PC-9 (cell line): Measurements from ENCODE around the gene PTPRO. TPM values are rescaled to one million over a fixed set of nuclear protein-coding genes. Genes with fewer than 3 reads are reported as not detected.

Source experiments
- BruUV-seq: library from RNA; stranded (reverse); fragments of 400-500 nt; replicated peaks from 2 replicates; lab custom pipeline; 2021; lab: Mats Ljungman, UMichigan
- CTCF ChIA-PET: fragments of 300-600 bp; sonication (Branson Sonifier 250); formaldehyde crosslinking; loops from one replicate; lab custom pipeline; 2022; ENCODE audit warnings: antibody characterized with exemption; lab: Charles Lee
- POLR2A ChIA-PET: fragments of 300-600 bp; sonication (Branson Sonifier 250); formaldehyde crosslinking; loops from one replicate; lab custom pipeline; 2022; ENCODE audit warnings: antibody characterized with exemption; ENCODE audit not compliant: unreplicated experiment; lab: Charles Lee
- DNase-seq, 2 experiments: peaks; one replicate each; pipeline versions ENCODE4 v3.0.0 to v3.0.0-alpha.2; 2015 to 2022; ENCODE audit warnings: mixed read lengths in 1 of 2
- H2AFZ ChIP-seq: fragments of 200-600 bp; sonication (generic); 2 replicates; pipeline ENCODE4 v1.8.1; 2017; ENCODE audit warnings: antibody characterized with exemption
- H3F3A ChIP-seq: fragments of 200-600 bp; sonication (generic); 2 replicates; pipeline ENCODE4 v1.8.1; 2017; ENCODE audit warnings: antibody characterized with exemption, mild to moderate bottlenecking, low read depth; ENCODE audit not compliant: insufficient read depth
- H3K27ac ChIP-seq: fragments of 200-600 bp; sonication (generic); 2 replicates; pipeline ENCODE4 v1.6.1; 2016; ENCODE audit warnings: mixed run types
- H3K27me3 ChIP-seq: fragments of 200-600 bp; sonication (generic); 2 replicates; pipeline ENCODE4 v1.6.1; 2016; ENCODE audit warnings: low read depth, mixed run types; ENCODE audit not compliant: insufficient read depth
- H3K36me3 ChIP-seq: fragments of 200-600 bp; sonication (generic); 2 replicates; pipeline ENCODE4 v1.6.1; 2016; ENCODE audit warnings: low read depth, mixed run types
- H3K4me1 ChIP-seq: fragments of 200-600 bp; sonication (generic); replicated peaks from 2 replicates; pipeline ENCODE4 v1.6.1; 2016; ENCODE audit warnings: mixed run types; ENCODE audit not compliant: insufficient read depth
- H3K4me2 ChIP-seq: fragments of 200-600 bp; sonication (generic); 2 replicates; pipeline ENCODE4 v1.6.1; 2017; ENCODE audit warnings: mixed run types
- H3K4me3 ChIP-seq: fragments of 200-600 bp; sonication (generic); 2 replicates; pipeline ENCODE4 v1.6.1; 2016; ENCODE audit warnings: mixed run types
- H3K79me2 ChIP-seq: fragments of 200-600 bp; sonication (generic); 2 replicates; pipeline ENCODE4 v1.6.1; 2017; ENCODE audit warnings: low read depth, mixed run types
- H3K9me2 ChIP-seq: fragments of 200-600 bp; sonication (generic); 2 replicates; pipeline ENCODE4 v1.8.1; 2017; ENCODE audit warnings: mild to moderate bottlenecking; ENCODE audit not compliant: insufficient read depth
- H3K9me3 ChIP-seq: fragments of 200-600 bp; sonication (generic); 2 replicates; pipeline ENCODE4 v1.8.1; 2016; ENCODE audit warnings: low read depth; ENCODE audit not compliant: insufficient read depth
- H4K20me1 ChIP-seq: fragments of 200-600 bp; sonication (generic); 2 replicates; pipeline ENCODE4 v1.8.1; 2017; ENCODE audit not compliant: insufficient read depth
- CTCF ChIP-seq: fragments of 200-600 bp; sonication (generic); conservative IDR thresholded peaks from 2 replicates; pipeline ENCODE4 v1.6.1; 2017; ENCODE audit warnings: mixed run types, antibody characterized with exemption, mild to moderate bottlenecking, moderate library complexity
- EZH2 ChIP-seq: fragments of 200-600 bp; sonication (generic); IDR thresholded peaks from 2 replicates; pipeline ENCODE4 v1.8.0; 2017; ENCODE audit warnings: antibody characterized with exemption, low read depth
- intact Hi-C: fragments of 100-400 bp; cut with micrococcal nuclease; formaldehyde crosslinking; loops from one replicate; pipeline ENCODE4 v1.10.0; 2022; ENCODE audit not compliant: unreplicated experiment
- total RNA-seq: library from RNA; stranded (reverse); gene quantifications from 2 replicates; pipeline ENCODE4 v1.2.3, GENCODE V29; 2021

Gene PTPRO
- total RNA-seq, 1 experiment from 2014 or later = not detected

GRCh38 chr12:15355766-15356165 lies 33.5 kb downstream of the PTPRO start:
- no peak overlapping the region for H2AFZ ChIP-seq
- H3K4me2 ChIP-seq = no peak overlapping the region
- H3F3A ChIP-seq = no peaks in the 10 kb centered on the region
- no peak overlapping the region for H3K4me3 ChIP-seq
- no peak for TF ChIP-seq CTCF
- no peak for TF ChIP-seq EZH2
- H3K4me1 ChIP-seq = no peaks in the 10 kb centered on the region
- BruUV-seq = no TSS peak
- ChIA-PET POLR2A (no interaction called here), CTCF (no interaction called here)
- intact Hi-C loops = no loop called here
- no peaks in the 10 kb centered on the region for H3K9me3 ChIP-seq
- H3K36me3 ChIP-seq = no peaks in the 10 kb centered on the region
- DNase-seq = no peak
- no peaks in the 10 kb centered on the region for H3K27me3 ChIP-seq
- H3K27ac ChIP-seq = no peak overlapping the region
- no peaks in the 10 kb centered on the region for H3K9me2 ChIP-seq
- no peaks in the 10 kb centered on the region for H3K79me2 ChIP-seq
- no peaks in the 10 kb centered on the region for H4K20me1 ChIP-seq

- H3K4me3 ChIP-seq = no peak overlapping the region
- H4K20me1 ChIP-seq = no peaks in the 10 kb centered on the region
- BruUV-seq = no TSS peak
- POLR2A ChIA-PET = no interaction called here
- no peak for TF ChIP-seq CTCF
- no peak for TF ChIP-seq EZH2
- no peak overlapping the region for H3K27ac ChIP-seq
- no peaks in the 10 kb centered on the region for H3K9me3 ChIP-seq
- H3K4me1 ChIP-seq = no peaks in the 10 kb centered on the region
- H3K79me2 ChIP-seq = no peaks in the 10 kb centered on the region
- H3K4me2 ChIP-seq = no peak overlapping the region
- CTCF ChIA-PET = no interaction called here
- no peaks in the 10 kb centered on the region for H3K9me2 ChIP-seq
- H2AFZ ChIP-seq = no peak overlapping the region
- no peaks in the 10 kb centered on the region for H3K27me3 ChIP-seq
- no peaks in the 10 kb centered on the region for H3K36me3 ChIP-seq
- intact Hi-C loops = no loop called here
- no peaks in the 10 kb centered on the region for H3F3A ChIP-seq
- DNase-seq = no peak
These were observed 34.6 kb downstream of the PTPRO start for GRCh38 chr12:15356951-15357364.

GRCh38 chr12:15364221-15365160 lies 42.2 kb downstream of the PTPRO start:
- no TSS peak for BruUV-seq
- CTCF ChIA-PET = no interaction called here

More at GRCh38 chr12:15364221-15365160, 42.2 kb downstream of the PTPRO start:
- H4K20me1 ChIP-seq = no peaks in the 10 kb centered on the region
- no peaks in the 10 kb centered on the region for H3K79me2 ChIP-seq
- intact Hi-C loops = no loop called here
- DNase-seq = peak; percentile 34 to 84
- H3K27ac ChIP-seq = no peak overlapping the region
- H3K9me2 ChIP-seq = no peaks in the 10 kb centered on the region
- no peaks in the 10 kb centered on the region for H3K27me3 ChIP-seq
- peaks cover 30% of the 10 kb centered on the region for H3K4me1 ChIP-seq
- no peaks in the 10 kb centered on the region for H3K36me3 ChIP-seq
- no peak overlapping the region for H2AFZ ChIP-seq
- no peaks in the 10 kb centered on the region; the same call in 1 of the 2 replicates for H3K9me3 ChIP-seq
- POLR2A ChIA-PET = no interaction called here
- H3K4me2 ChIP-seq = peak overlapping the region; percentile 52
- peaks cover 27% of the 10 kb centered on the region for H3F3A ChIP-seq
- TF ChIP-seq EZH2 (no peak), CTCF (no peak)
- H3K4me3 ChIP-seq = peak overlapping the region; percentile 9; the same call in 1 of the 2 replicates
